HCT116 (cell line): ENCODE data around the gene VANGL1. TPM values are rescaled to one million over a fixed set of nuclear protein-coding genes. Genes with fewer than 3 reads are reported as not detected.

Experiments used
- ATAC-seq: fragments of 200-7000 bp; cut with Tn5 transposase; 2 replicates; pipeline ENCODE4 v1.9.1; 2020; ENCODE audit warnings: mild to moderate bottlenecking, moderate library complexity
- BruUV-seq: library from RNA; stranded (reverse); fragments of 400-500 nt; replicated peaks from 2 replicates; lab custom pipeline; 2021; lab: Mats Ljungman, UMichigan
- CTCF ChIA-PET: fragments of 300-600 bp; sonication (Branson Sonifier 250); formaldehyde crosslinking; loops from one replicate; lab custom pipeline; 2021; ENCODE audit warnings: antibody characterized with exemption; lab: Charles Lee
- POLR2A ChIA-PET: fragments of 300-600, 350-600 bp; sonication (Branson Sonifier 250); formaldehyde crosslinking; loops from one replicate; lab custom pipeline; 2021; ENCODE audit warnings: antibody characterized with exemption; lab: Charles Lee
- RAD21 ChIA-PET, 2 experiments: fragments of 300-600 bp; sonication (Branson Sonifier 250); formaldehyde crosslinking; loops; one replicate each; lab custom pipeline; 2023; ENCODE audit warnings: low total read pairs in 2 of 2; ENCODE audit not compliant: uncharacterized antibody in 2 of 2, unreplicated experiment in 2 of 2, low non-redundant PET in 1 of 2; lab: Charles Lee
- DNase-seq: peaks from one replicate; pipeline ENCODE4 v3.0.0-alpha.2; 2010; ENCODE audit warnings: low read depth, low spot score
- H2AFZ ChIP-seq: fragments of 200-600 bp; shearing (Covaris generic), sonication (generic); 2 replicates; pipeline ENCODE4 v1.6.1; 2017; ENCODE audit warnings: low read depth, mixed run types, mixed read lengths, antibody characterized with exemption, low read length; ENCODE audit not compliant: poor library complexity, severe bottlenecking
- H3K27ac ChIP-seq: 2 replicates; pipeline ENCODE4 v1.5.1; 2012; ENCODE audit warnings: low read depth, low read length
- H3K27me3 ChIP-seq: fragments of 200-600 bp; sonication (generic); 2 replicates; pipeline ENCODE4 v1.6.1; 2016; ENCODE audit warnings: mixed run types, low read length, mixed read lengths; ENCODE audit not compliant: insufficient read depth
- H3K36me3 ChIP-seq, 2 experiments: fragments of 200-500 bp in 1 of 2; fragments of 200-600 bp in 1 of 2; sonication (Bioruptor generic) in 1 of 2; sonication (generic) in 1 of 2; 2 replicates each; pipeline versions ENCODE4 v1.5.1 to v1.6.1; 2014 to 2016; ENCODE audit warnings: low read length in 2 of 2, inconsistent platforms in 1 of 2, mixed read lengths in 1 of 2, mixed run types in 1 of 2; ENCODE audit not compliant: insufficient read depth in 2 of 2, control insufficient read depth in 1 of 2
- H3K4me1 ChIP-seq, 2 experiments: fragments of 200-600 bp in 1 of 2; sonication (generic) in 1 of 2; 2 replicates each; pipeline versions ENCODE4 v1.5.1 to v1.6.1; 2012 to 2017; ENCODE audit warnings: low read length in 2 of 2, inconsistent platforms in 1 of 2, mild to moderate bottlenecking in 1 of 2, mixed read lengths in 1 of 2, mixed run types in 1 of 2, moderate library complexity in 1 of 2; ENCODE audit not compliant: insufficient read depth in 2 of 2, control insufficient read depth in 1 of 2
- H3K4me2 ChIP-seq: fragments of 200-600 bp; sonication (generic); 2 replicates; pipeline ENCODE4 v1.6.1; 2017; ENCODE audit warnings: mixed run types, low read length, mixed read lengths
- H3K4me3 ChIP-seq, 2 experiments: fragments of 200-600 bp in 1 of 2; sonication (generic) in 1 of 2; replicated peaks in 1 of 2; 2 replicates each; pipeline ENCODE4 v1.5.1; 2011 to 2016; ENCODE audit warnings: low read length in 2 of 2, control low read depth in 1 of 2, low read depth in 1 of 2, mild to moderate bottlenecking in 1 of 2, mixed read lengths in 1 of 2, mixed run types in 1 of 2
- H3K79me2 ChIP-seq: fragments of 200-600 bp; sonication (generic); 2 replicates; pipeline ENCODE4 v1.6.1; 2017; ENCODE audit warnings: mild to moderate bottlenecking, mixed run types, low read length, moderate library complexity, mixed read lengths; ENCODE audit not compliant: insufficient read depth
- H3K9ac ChIP-seq: fragments of 200-600 bp; sonication (generic); 2 replicates; pipeline ENCODE4 v1.6.1; 2016; ENCODE audit warnings: low read length, mixed read lengths
- H3K9me2 ChIP-seq: fragments of 200-600 bp; sonication (generic), shearing (Covaris generic); 2 replicates; pipeline ENCODE4 v1.6.1; 2017; ENCODE audit warnings: mixed run types, mild to moderate bottlenecking, moderate library complexity; ENCODE audit not compliant: insufficient read depth
- H3K9me3 ChIP-seq, 2 experiments: fragments of 200-500 bp in 1 of 2; fragments of 200-600 bp in 1 of 2; sonication (Bioruptor generic) in 1 of 2; sonication (generic) in 1 of 2; 2 replicates each; pipeline ENCODE4 v1.6.1; 2014 to 2017; ENCODE audit warnings: low read length in 2 of 2, mixed read lengths in 2 of 2, inconsistent platforms in 1 of 2, low read depth in 1 of 2, mild to moderate bottlenecking in 1 of 2, mixed run types in 1 of 2, moderate library complexity in 1 of 2; ENCODE audit not compliant: control insufficient read depth in 1 of 2, insufficient read depth in 1 of 2
- H4K20me1 ChIP-seq: fragments of 200-600 bp; sonication (generic), shearing (Covaris generic); 2 replicates; pipeline ENCODE4 v1.6.1; 2017; ENCODE audit warnings: mixed run types, mild to moderate bottlenecking, moderate library complexity; ENCODE audit not compliant: insufficient read depth
- ATF3 ChIP-seq: IDR thresholded peaks from 2 replicates; pipeline ENCODE4 v1.6.1; 2012
- FOSL1 ChIP-seq: IDR thresholded peaks from 2 replicates; pipeline ENCODE4 v1.6.1; 2012; ENCODE audit warnings: low read depth
- JUND ChIP-seq: IDR thresholded peaks from 2 replicates; pipeline ENCODE4 v1.6.1; 2012
- POLR2A ChIP-seq: IDR thresholded peaks from 2 replicates; pipeline ENCODE4 v1.7.0; 2011; ENCODE audit warnings: borderline replicate concordance; ENCODE audit not compliant: insufficient read depth, insufficient read length; ENCODE audit errors: extremely low read depth
- RAD21 ChIP-seq: IDR thresholded peaks from 2 replicates; pipeline ENCODE4 v1.6.1; 2012; ENCODE audit warnings: low read depth, mild to moderate bottlenecking
- SP1 ChIP-seq: IDR thresholded peaks from 2 replicates; pipeline ENCODE4 v1.6.1; 2012; ENCODE audit warnings: low read depth
- SRF ChIP-seq: IDR thresholded peaks from 2 replicates; pipeline ENCODE4 v1.6.1; 2012; ENCODE audit warnings: low read depth
- YY1 ChIP-seq: IDR thresholded peaks from 2 replicates; pipeline ENCODE4 v1.6.1; 2011; ENCODE audit warnings: low read length, low read depth, moderate library complexity, mild to moderate bottlenecking; ENCODE audit not compliant: insufficient replicate concordance; ENCODE audit errors: extremely low read depth
- ZFX ChIP-seq: fragments of 450-650 bp; IDR thresholded peaks from 2 replicates; pipeline ENCODE4 v1.6.1; 2017
- ZNF274 ChIP-seq: fragments of 200-500 bp; sonication (Bioruptor generic); IDR thresholded peaks from 2 replicates; pipeline ENCODE4 v1.6.1; 2014; ENCODE audit warnings: mild to moderate bottlenecking, low read depth, low read length, inconsistent platforms
- intact Hi-C: fragments of 100-400 bp; cut with micrococcal nuclease; formaldehyde crosslinking; loops from 2 replicates; pipeline ENCODE4 v1.10.0; 2022
- total RNA-seq: library from RNA; stranded (reverse); gene quantifications from one replicate; pipeline ENCODE4 v1.2.1, GENCODE V29; 2021; ENCODE audit not compliant: unreplicated experiment

The VANGL1 gene
- total RNA-seq, 1 experiment from 2014 or later: 23.5 TPM

GRCh38 chr1:115661157-115661556 lies 19.4 kb downstream of the VANGL1 start:
- ChIA-PET RAD21 (no interaction called here), POLR2A (interaction anchor here (0.9 kb wide), 1 partner anchor 8 kb away, joined by 3 read pairs; no protein-coding TSS in a partner anchor), CTCF (interaction anchor here (1.7 kb wide), 1 partner anchor 46 kb away, joined by 5 read pairs; no protein-coding TSS in a partner anchor)
- Histone ChIP-seq H3K4me3 (no peak overlapping the region), H2AFZ (no peak overlapping the region), H3K27ac (no peak overlapping the region), H3K36me3 (peaks cover 20 to 35% of the 10 kb centered on the region in 2 experiments), H3K9me2 (no peaks in the 10 kb centered on the region), H3K4me1 (peaks cover 13 to 19% of the 10 kb centered on the region in 2 experiments), H3K9me3 (no peaks in the 10 kb centered on the region), H3K27me3 (no peaks in the 10 kb centered on the region), H3K4me2 (no peak overlapping the region), H3K9ac (no peak overlapping the region), H4K20me1 (no peaks in the 10 kb centered on the region), H3K79me2 (peaks cover 37% of the 10 kb centered on the region)
- no TSS peak for BruUV-seq
- ATAC-seq (no peak), DNase-seq (no peak)
- intact Hi-C loops: no loop called here
- no peak for TF ChIP-seq JUND
- no peak for TF ChIP-seq YY1
- no peak for TF ChIP-seq ZFX
- no peak for TF ChIP-seq SRF
- TF ChIP-seq ATF3: no peak
- TF ChIP-seq POLR2A: no peak
- no peak for TF ChIP-seq FOSL1
- TF ChIP-seq SP1: no peak

GRCh38 chr1:115665319-115666096 lies 23.7 kb downstream of the VANGL1 start:
- ATAC-seq: peak; percentile 33
- DNase-seq: no peak
- H3K36me3 ChIP-seq: peaks cover 10 to 26% of the 10 kb centered on the region in 2 experiments

More at GRCh38 chr1:115665319-115666096, 23.7 kb downstream of the VANGL1 start:
- ChIA-PET CTCF (no interaction called here), POLR2A (no interaction called here), RAD21 (no interaction called here)
- TF ChIP-seq RAD21 (no peak), SP1 (no peak), ZNF274 (no peak)
- no peak overlapping the region for H3K9ac ChIP-seq
- no peaks in the 10 kb centered on the region for H3K27me3 ChIP-seq
- H3K4me1 ChIP-seq: peaks cover 49 to 60% of the 10 kb centered on the region in 2 experiments
- intact Hi-C loops: no loop called here
- H3K27ac ChIP-seq: no peak overlapping the region
- no TSS peak for BruUV-seq
- H3K4me3 ChIP-seq: no peak overlapping the region
- peak overlapping the region; percentile 51 for H3K4me2 ChIP-seq
- H4K20me1 ChIP-seq: peaks cover 1% of the 10 kb centered on the region; the same call in 1 of the 2 replicates
- H3K9me3 ChIP-seq: no peaks in the 10 kb centered on the region
- H3K79me2 ChIP-seq: peaks cover 15% of the 10 kb centered on the region
- no peak overlapping the region for H2AFZ ChIP-seq
- no peaks in the 10 kb centered on the region for H3K9me2 ChIP-seq
